Muscle layer of duodenum (tissue), 2 donors: ENCODE measurements around the gene CDC45.

Experiments
- H3K27ac ChIP-seq: one replicate; pipeline ENCODE4 v1.7.0; 2013; ENCODE audit warnings: mild to moderate bottlenecking, low read length
- H3K27me3 ChIP-seq: one replicate; pipeline ENCODE4 v1.7.0; 2013; ENCODE audit warnings: low read depth, mild to moderate bottlenecking, control low read depth, low read length
- H3K36me3 ChIP-seq, 2 donors: one replicate each; pipeline ENCODE4 v1.7.0; 2013; ENCODE audit warnings: low read length in 2 of 2, control low read depth in 1 of 2, mild to moderate bottlenecking in 1 of 2; ENCODE audit not compliant: insufficient read depth in 2 of 2, control insufficient read depth in 1 of 2
- H3K4me1 ChIP-seq, 2 donors: one replicate each; pipeline ENCODE4 v1.7.0; 2013; ENCODE audit warnings: low read length in 2 of 2, mild to moderate bottlenecking in 2 of 2, control low read depth in 1 of 2, moderate library complexity in 1 of 2; ENCODE audit not compliant: insufficient read depth in 2 of 2, control insufficient read depth in 1 of 2
- H3K4me3 ChIP-seq, 2 donors: one replicate each; pipeline ENCODE4 v1.7.0; 2013; ENCODE audit warnings: low read length in 2 of 2, low read depth in 1 of 2, mild to moderate bottlenecking in 1 of 2
- H3K9me3 ChIP-seq, 2 donors: one replicate each; pipeline ENCODE4 v1.7.0; 2013; ENCODE audit warnings: low read length in 2 of 2, control low read depth in 1 of 2, mild to moderate bottlenecking in 1 of 2; ENCODE audit not compliant: control insufficient read depth in 1 of 2
- donor health status: healthy.

The CDC45 gene

DNA sequence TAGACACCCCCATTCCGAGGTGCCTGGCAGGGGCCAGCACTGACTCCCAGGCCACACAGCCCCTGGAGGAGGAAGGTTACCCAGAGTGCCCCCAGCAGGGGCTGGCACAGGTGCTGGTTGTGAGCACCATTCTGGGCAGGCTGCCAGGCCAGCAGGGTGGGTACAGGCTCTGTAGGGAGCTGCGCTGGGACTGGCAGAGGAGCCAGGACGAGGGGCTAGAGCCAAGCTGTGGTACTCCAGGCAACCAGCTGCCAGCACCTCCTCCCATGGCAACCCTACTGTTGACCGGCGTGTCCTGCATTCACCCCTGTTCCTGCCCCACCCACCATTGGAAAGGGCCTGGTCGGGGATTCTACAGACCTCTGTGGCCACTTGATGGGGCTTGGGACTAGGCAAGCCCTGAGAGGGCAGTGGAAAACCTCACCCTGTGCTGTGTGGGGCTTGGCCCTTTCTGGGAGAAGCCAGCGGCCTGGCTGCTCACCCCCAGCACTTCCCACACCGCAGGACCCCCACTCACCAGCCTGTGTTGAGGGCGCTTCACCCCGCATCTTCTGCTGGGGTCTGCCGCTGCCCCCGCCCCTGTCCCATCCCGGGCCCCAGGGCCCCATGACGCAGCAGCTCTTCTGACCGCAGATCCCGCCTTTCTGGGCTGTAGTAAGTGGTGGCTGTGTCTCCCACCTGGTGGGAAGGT is 42.6 kb downstream of the CDC45 start:
- Histone ChIP-seq H3K9me3 (no peaks in the 10 kb centered on the region), H3K4me3 (peak overlapping the region; percentile 37 to 56), H3K27me3 (peaks cover 14% of the 10 kb centered on the region), H3K36me3 (no peaks in the 10 kb centered on the region), H3K27ac (no peak overlapping the region), H3K4me1 (peaks cover 0 to 18% of the 10 kb centered on the region in 2 donors)

DNA sequence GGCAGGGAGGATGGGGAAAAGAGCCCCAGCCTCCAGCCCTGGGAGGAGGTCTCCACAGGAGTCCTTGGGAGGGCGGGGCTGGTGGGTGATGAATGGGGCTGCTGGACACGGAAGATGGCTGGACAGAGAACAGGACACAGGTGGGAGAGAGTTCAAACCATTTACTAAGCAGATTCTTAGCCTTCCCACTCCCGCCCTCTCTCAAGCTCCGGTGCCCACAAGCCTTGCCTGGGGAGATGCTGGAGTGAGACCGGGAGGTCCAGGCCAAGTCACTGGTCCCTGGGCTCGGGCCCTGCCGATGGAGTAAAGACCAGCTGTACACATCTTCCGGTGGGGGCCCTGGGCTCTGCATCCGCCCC is 43.1 kb downstream of the CDC45 start:
- Histone ChIP-seq H3K4me3 (peak overlapping the region; percentile 37 to 56), H3K9me3 (no peaks in the 10 kb centered on the region), H3K27me3 (peaks cover 14% of the 10 kb centered on the region), H3K4me1 (peaks cover 0 to 18% of the 10 kb centered on the region in 2 donors), H3K27ac (no peak overlapping the region), H3K36me3 (no peaks in the 10 kb centered on the region)

DNA sequence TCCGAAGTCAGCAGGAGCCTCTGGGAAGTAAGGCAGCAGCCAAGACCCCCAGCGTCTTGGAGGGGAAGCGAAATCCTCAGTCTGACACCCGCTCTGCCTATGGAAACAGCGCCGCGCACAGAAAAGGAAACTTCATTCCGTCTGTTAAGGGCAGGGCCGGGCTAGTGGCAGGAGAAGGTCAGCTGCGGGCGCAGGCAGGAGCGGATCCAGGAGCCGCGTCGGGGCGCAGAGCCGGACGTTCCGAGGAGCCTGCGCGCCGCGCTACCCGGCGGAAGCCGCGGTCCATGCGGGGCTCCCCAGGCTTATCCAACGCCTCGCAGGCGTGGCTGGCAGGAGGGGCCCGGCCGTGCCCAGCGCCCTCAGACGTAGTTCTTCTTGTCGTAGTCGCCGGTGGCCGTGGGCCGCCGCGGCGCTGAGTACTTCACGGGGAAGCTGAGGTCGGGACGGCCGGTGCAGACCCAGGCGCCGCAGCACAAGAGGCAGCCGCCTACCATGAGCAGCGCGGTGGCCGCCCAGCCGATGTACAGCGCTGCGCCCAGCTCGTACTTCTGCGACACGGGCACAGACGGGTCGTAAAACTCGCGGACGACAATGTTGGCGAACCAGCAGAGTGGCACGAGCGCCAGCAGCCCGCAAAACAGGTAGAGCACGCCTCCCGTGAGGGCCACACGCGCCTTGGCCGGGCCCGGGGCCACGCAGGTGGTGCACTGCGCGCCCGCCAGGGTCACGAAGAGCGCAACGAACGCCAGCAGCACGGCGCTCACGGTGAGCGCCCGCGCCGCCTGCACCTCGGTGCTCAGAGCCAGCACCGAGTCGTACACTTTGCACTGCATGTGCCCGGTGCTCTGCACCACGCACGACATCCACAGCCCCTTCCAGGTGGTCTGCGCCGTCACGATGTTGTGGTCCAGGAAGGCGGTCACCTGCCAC is 43.8 kb downstream of the CDC45 start:
- Histone ChIP-seq H3K4me3 (peak overlapping the region; percentile 37 to 56), H3K27me3 (peaks cover 14% of the 10 kb centered on the region), H3K36me3 (no peaks in the 10 kb centered on the region), H3K4me1 (peaks cover 0 to 18% of the 10 kb centered on the region in 2 donors), H3K9me3 (no peaks in the 10 kb centered on the region), H3K27ac (no peak overlapping the region)

DNA sequence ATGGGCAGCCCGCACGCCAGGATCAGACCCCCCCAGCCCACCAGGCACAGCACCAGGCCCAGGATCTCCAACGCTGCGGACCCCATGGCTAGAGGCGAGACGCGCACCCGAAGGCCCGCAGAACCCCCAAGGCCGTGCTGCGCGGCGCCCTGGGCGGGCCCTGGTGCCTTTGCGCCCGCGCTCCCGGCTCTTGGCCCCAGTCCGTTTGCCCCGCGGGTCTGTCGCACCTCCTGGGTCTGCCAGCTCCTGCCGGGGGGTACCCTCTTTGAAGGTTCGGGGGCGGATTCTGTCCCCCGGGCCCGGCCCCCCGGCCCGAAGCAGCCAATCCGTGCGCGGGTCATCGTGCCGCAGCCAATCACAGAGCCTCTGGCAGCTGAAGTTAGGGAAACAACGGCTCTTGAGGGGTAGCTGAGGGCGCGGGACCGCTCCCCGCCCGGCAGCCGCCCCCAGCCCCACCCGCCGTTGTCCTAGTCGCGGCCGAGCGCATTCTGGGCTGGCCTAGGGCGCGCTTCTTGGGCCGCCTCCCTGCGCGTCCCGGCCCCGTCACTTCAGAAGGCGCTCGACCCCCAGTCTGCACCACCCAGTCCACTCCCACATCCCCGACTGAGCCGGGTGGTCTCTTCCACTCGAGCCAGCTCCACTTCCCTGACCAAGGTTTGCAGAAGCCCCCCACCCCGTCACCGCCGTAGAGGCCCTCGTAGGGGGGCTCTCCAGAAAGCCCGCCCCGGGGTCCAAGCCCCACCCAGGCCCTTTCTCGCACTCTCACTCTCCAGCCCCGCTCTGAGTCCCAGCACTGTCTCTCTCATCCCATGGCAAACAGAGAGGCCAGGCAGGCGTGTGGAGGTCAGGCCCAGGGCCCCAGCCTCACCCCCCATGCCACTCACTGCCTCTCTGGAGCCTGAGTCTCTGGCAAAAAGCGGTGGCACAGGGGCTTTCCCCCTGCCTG is 44.7 kb downstream of the CDC45 start, which contains the start of gene CLDN5:
Gene CLDN5 (minus strand): TSS at position 241 of the 946 bp plus-strand sequence. CDS start 155 bp downstream, at position 86.
- Histone ChIP-seq H3K27ac (no peak within 1 kb of the TSS), H3K4me3 (peak within 1 kb of the TSS; percentile 11 to 56), H3K36me3 (no peaks in the 10 kb centered on the region), H3K9me3 (no peaks in the 10 kb centered on the region), H3K27me3 (peaks cover 14% of the 10 kb centered on the region), H3K4me1 (peaks cover 0 to 18% of the 10 kb centered on the region in 2 donors)

DNA sequence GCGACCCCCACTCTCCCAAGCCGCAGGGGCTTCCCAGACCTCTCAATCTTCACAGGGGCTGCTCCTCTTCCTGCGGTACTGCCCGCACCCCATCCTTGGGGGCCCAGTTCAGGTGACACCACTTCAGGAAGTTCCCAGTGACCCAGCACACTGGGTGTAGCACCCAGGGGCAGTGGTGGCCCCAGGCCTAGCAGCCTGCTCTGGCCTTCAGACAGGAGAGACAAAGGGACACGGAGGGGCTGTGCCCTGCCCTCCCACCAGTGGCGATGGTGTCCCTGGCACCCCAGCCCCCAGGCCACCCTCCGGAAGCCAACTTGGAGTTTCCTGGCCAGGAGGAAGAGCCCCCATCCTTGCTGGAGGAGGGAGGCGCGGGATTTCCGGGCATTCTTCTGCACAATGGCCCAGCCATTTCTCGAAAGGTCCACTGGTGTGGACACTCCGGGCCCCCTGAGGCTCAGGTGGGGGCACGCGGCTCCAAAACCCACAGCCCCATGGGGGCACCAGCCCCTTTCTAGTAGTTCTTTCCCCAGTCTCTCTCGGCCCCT is 45.5 kb downstream of the CDC45 start:
- no peak overlapping the region for H3K27ac ChIP-seq
- no peak overlapping the region for H3K4me3 ChIP-seq
- no peaks in the 10 kb centered on the region for H3K9me3 ChIP-seq

DNA sequence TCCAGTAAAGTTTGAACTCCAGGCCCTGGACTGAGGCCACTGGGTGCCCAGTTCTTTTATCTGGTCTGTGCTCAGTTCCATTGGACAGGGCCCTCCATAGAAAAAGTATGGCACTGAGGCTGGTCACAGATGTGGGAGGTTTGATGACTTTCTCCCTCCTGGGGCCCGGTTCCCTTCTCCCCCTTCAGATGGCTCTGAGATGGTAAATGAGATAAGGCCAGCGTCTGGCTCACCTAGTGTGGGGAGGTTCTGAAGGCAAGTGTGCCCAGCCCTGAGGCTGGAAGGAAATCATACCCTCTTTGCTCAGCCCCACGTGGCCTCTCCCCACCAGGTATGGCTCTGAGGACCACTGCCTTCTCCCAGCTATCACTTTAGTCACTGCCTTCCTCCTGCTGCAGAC is 45.9 kb downstream of the CDC45 start:
- H3K9me3 ChIP-seq, result no peaks in the 10 kb centered on the region
- H3K27me3 ChIP-seq, result peaks cover 14% of the 10 kb centered on the region
- peaks cover 0 to 18% of the 10 kb centered on the region in 2 donors for H3K4me1 ChIP-seq
- no peak overlapping the region for H3K27ac ChIP-seq
- no peak overlapping the region for H3K4me3 ChIP-seq
- no peaks in the 10 kb centered on the region for H3K36me3 ChIP-seq

More for the DNA sequence above, 45.5 kb downstream of the CDC45 start:
- peaks cover 0 to 18% of the 10 kb centered on the region in 2 donors for H3K4me1 ChIP-seq
- no peaks in the 10 kb centered on the region for H3K36me3 ChIP-seq
- peaks cover 14% of the 10 kb centered on the region for H3K27me3 ChIP-seq

DNA sequence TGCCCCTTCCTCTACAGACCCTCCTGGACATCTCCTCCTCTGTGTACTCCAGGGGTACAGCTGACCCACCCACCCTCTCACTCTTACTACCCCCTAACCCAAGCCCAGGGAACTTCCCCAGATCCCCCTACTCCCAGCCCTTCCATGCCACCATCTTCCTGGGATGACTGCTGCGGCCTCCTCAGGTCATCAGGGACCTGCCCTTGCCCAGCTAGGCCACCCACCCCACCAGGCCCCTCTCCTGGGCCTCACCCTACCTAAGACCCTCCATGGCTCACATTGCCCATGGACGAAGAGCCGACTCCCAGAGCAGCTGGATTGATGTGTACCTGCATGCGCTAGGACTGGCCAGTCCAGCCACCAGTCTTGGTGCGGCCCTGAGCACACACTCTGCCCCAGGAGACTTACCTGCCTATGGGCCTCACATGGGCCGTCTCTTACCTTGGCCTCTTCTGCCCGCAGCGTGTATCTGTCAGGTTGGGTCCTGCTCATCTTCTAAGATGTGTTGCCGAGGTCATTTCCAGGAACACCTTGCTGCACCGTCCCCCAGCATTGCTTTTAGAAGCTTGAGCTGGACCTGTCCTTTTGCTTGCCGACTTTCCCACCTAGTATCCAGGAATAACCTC is 46.5 kb downstream of the CDC45 start:
- peaks cover 14% of the 10 kb centered on the region for H3K27me3 ChIP-seq
- peaks cover 0 to 18% of the 10 kb centered on the region in 2 donors for H3K4me1 ChIP-seq
- H3K27ac ChIP-seq, result no peak overlapping the region

DNA sequence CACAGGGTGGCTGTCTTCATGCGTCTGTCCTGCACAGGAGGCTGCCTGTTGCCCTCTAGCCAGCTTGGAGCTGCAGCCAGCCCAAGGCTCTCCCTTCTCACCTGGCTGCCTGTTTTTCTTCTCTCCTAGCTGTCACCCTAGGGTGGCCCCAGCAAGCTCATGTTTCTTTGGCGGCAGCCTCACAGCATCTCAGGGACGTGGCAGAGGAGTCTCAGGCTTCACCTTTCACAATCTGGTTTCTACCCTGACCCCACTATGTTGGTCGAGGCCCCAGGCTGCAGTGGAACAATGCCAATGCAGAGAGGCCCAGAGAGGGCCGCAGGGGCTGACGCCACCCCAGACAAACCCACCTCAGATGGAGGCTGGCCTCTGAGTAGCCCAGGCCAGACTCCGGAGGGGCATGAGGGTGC is 47.0 kb downstream of the CDC45 start:
- H3K4me3 ChIP-seq, result no peak overlapping the region
- no peak overlapping the region for H3K27ac ChIP-seq
- H3K9me3 ChIP-seq, result no peaks in the 10 kb centered on the region
- H3K4me1 ChIP-seq, result peaks cover 0 to 18% of the 10 kb centered on the region in 2 donors
- H3K36me3 ChIP-seq, result no peaks in the 10 kb centered on the region
- peaks cover 14% of the 10 kb centered on the region for H3K27me3 ChIP-seq

More for the DNA sequence above, 46.5 kb downstream of the CDC45 start:
- Histone ChIP-seq H3K36me3 (no peaks in the 10 kb centered on the region), H3K9me3 (no peaks in the 10 kb centered on the region), H3K4me3 (no peak overlapping the region)

DNA sequence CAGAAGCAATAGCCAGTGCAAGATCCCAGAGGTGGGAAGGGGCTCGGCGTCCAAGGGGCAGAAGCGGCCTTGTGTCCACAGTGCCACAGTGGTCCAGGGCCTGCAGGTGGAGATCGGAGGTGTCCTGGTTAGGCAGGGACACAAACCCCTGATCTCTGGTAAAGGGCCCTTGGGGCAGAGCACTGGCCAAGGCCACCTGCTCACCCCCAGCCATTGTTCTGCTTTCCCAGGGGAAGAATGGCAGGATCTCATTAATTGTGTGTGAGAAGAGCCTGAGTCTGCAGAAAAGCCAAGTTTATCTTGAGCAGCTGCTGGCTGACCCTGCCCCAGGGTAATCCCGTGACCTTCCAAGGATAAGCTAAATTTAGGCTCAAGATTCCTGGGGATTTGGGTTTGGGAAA is 47.6 kb downstream of the CDC45 start:
- Histone ChIP-seq H3K27me3 (peaks cover 14% of the 10 kb centered on the region), H3K4me1 (peaks cover 0 to 18% of the 10 kb centered on the region in 2 donors), H3K4me3 (no peak overlapping the region), H3K36me3 (no peaks in the 10 kb centered on the region), H3K9me3 (no peaks in the 10 kb centered on the region), H3K27ac (no peak overlapping the region)

DNA sequence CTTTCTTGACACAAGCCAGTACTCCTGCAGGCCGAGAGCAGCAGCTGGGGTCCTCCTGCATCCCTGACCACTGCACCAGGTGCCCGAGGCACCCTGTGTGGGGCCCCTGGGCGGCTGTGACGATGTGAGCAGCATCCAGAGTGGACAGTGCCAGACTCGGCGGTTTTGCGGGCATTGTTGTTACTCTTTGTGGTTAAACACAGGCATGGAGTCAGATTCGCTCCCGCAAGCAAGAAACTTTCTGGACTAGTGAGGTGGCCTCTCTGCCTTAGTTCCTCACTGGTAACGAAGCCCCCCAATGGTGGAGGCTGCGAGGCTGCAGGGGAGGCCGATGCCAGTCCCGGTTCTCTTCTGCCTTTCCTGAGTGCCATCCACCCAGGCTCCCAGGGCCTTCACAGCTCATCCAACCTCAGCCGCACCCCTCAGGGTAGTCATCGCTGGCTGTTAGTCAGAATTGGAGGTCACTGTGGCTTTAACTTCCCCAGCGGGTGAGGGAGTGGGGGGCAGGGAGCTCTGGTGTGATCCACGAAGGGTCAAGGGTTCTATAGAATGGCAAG is 48.2 kb downstream of the CDC45 start:
- H3K27ac ChIP-seq, result no peak overlapping the region

More for the DNA sequence above, 48.2 kb downstream of the CDC45 start:
- H3K4me1 ChIP-seq, result peaks cover 0 to 18% of the 10 kb centered on the region in 2 donors
- H3K27me3 ChIP-seq, result peaks cover 14% of the 10 kb centered on the region
- no peak overlapping the region for H3K4me3 ChIP-seq
- no peaks in the 10 kb centered on the region for H3K36me3 ChIP-seq
- no peaks in the 10 kb centered on the region for H3K9me3 ChIP-seq
